GM19324 (cell line): ENCODE measurements around the gene AFP.
A peak's percentile ranks its signal among the peaks of the same experiment; 100 is the strongest.

Source experiments
- ATAC-seq: cut with Tn5 transposase; IDR thresholded peaks from one replicate; pipeline ENCODE4 v1.9.1; 2021; ENCODE audit warnings: mild to moderate bottlenecking, moderate library complexity; ENCODE audit not compliant: unreplicated experiment, low FRiP score

The AFP gene

GRCh38 chr4:73436674-73437557, 895 bp downstream of the AFP start:
- ATAC-seq, result no peak

- no peak for ATAC-seq
Measured at GRCh38 chr4:73437558-73437956, 1.5 kb downstream of the AFP start.

GRCh38 chr4:73438048-73438447, 2.0 kb downstream of the AFP start:
- ATAC-seq, result no peak

- no peak for ATAC-seq
Measured at GRCh38 chr4:73438582-73439215, 2.7 kb downstream of the AFP start.

GRCh38 chr4:73439445-73439844, 3.4 kb downstream of the AFP start:
- ATAC-seq, result no peak

GRCh38 chr4:73439991-73440390, 4.0 kb downstream of the AFP start:
- no peak for ATAC-seq

GRCh38 chr4:73440653-73441052, 4.6 kb downstream of the AFP start:
- no peak for ATAC-seq

GRCh38 chr4:73442275-73442674, 6.3 kb downstream of the AFP start:
- no peak for ATAC-seq

GRCh38 chr4:73443224-73443623, 7.2 kb downstream of the AFP start:
- ATAC-seq, result no peak

GRCh38 chr4:73445383-73446335, 9.6 kb downstream of the AFP start:
- no peak for ATAC-seq

- peak; percentile 85 for ATAC-seq
Measured at GRCh38 chr4:73446336-73446938, 10.4 kb downstream of the AFP start.

- no peak for ATAC-seq
Measured at GRCh38 chr4:73447671-73448070, 11.7 kb downstream of the AFP start.

- ATAC-seq, result no peak
Measured at GRCh38 chr4:73448448-73449203, 12.6 kb downstream of the AFP start.

- no peak for ATAC-seq
Measured at GRCh38 chr4:73450398-73451004, 14.5 kb downstream of the AFP start.

- ATAC-seq, result no peak
Measured at GRCh38 chr4:73451404-73451803, 15.4 kb downstream of the AFP start.

GRCh38 chr4:73451981-73452747, 16.1 kb downstream of the AFP start:
- no peak for ATAC-seq

- no peak for ATAC-seq
Measured at GRCh38 chr4:73452953-73453700, 17.1 kb downstream of the AFP start.

GRCh38 chr4:73453701-73454005, 17.6 kb downstream of the AFP start:
- no peak for ATAC-seq
